ENCODE results near the gene RRAD.
A peak's percentile ranks its signal among the peaks of the same experiment; 100 is the strongest.
"Not testable (repeated sequence)": the region's sequence is repeated elsewhere in the genome, so short reads cannot be mapped to it uniquely, and the experiment has no call there.

The RRAD gene

GRCh38 chr16:66950971-66951790 lies 25.8 kb upstream of the RRAD start:
- DNase-seq (ENCODE audit: low read depth): no peak

DNA sequence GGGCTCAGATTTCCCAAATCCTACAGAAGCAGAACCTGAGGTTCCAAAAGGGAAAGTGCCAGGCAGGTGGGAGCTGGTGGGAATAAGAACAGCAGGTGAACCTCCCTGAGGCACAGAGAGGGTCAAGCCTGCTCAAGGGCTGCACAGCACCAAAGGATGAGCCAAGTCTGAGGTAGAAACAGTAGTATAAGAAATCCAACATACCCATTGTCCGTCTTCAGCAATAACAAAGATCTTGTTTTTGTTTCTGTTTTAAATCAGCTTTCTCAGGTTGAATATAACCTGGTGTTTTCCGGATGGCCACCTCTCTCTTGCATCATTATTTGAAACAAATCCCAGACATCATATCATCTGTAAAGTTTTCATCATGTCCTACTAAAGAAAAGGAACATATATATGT lies 25.1 kb upstream of the RRAD start:
- DNase-seq (ENCODE audit: low read depth): no peak

DNA sequence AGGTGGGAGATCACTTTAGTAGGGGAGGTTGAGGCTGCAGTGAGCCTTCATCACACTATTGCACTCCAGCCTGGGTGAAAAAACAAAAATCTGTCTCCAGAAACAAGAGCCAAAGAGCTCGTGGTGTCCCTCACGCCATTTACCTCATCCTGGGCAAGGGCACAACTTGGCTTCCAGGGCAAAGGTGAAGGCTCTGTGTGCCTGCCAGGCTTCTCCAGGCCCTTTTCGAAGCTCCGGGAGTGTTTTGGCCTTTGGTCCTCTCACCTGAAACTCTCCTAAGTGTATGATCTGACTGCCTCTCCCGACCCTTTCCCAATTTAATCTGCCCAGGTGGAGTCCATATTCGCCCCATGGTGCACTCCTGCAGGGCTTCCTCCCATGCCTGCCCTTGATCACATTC lies 24.1 kb upstream of the RRAD start:
- DNase-seq (ENCODE audit: low read depth): no peak

DNA sequence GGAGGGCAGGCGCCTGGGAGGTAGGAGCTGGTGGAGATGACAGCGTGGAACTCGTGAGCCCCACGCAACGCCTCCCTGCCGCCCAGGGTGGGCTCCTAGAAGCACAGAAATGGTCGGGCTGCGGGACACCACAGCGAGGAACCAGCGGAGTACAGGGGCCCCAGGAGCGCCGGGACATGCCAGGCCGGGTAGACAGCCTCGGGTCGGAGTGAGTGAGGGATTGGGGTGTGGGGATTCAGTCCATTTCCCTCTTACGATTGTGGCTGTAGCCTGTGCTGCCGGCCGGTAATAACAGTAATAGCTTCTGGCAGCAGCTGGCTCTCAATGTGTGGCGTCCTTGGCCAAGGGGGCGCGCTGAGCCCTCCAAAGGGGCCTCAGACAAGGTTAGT lies 23.5 kb upstream of the RRAD start:
- DNase-seq (ENCODE audit: low read depth): no peak

- no peak for DNase-seq (ENCODE audit: low read depth)
Observed at GRCh38 chr16:66948134-66948836, 22.9 kb upstream of the RRAD start.

GRCh38 chr16:66947302-66948065 lies 22.1 kb upstream of the RRAD start:
- DNase-seq (ENCODE audit: low read depth): peak; percentile 78

GRCh38 chr16:66946974-66947301 lies 21.6 kb upstream of the RRAD start:
- no peak for DNase-seq (ENCODE audit: low read depth)

DNA sequence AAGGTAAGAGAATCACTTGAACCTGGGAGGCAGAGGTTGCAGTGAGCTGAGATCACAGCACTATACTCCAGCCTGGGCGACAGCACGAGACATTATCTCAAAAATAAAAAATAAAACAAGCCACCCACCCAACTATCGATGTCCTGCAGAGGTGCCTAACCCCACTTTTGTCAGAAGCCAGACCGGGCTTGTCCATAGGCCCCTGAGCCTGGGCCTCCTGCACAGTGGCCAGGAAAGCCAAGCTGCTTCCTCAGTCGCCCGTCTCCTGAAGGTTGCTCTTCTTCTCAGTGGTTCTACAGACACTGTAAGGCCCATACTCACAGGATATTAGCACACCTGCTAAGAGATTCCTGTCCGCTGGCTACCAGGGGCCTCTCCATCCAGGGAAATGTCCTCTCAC lies 21.2 kb upstream of the RRAD start:
- no peak for DNase-seq (ENCODE audit: low read depth)

DNA sequence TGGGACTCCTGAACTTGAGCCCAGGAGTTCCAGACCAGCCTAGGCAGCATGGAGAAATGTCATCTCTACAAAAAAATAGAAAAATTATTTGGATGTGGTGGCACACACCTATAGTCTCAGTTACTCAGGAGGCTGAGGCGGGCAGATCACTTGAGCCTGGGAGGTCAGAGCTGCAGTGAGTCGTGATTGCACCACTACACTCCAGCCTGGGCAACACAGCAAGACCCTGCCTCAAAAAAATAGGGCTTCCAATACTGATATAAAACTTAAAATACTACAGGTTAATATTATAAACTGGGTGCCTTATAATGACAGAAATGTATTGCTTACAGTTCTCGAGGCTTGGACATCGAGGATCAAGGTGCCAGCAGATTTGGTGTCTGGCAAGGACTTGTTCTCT lies 20.6 kb upstream of the RRAD start:
- DNase-seq (ENCODE audit: low read depth): no peak

GRCh38 chr16:66944971-66945370 lies 19.6 kb upstream of the RRAD start:
- DNase-seq (ENCODE audit: low read depth): not testable (repeated sequence)

DNA sequence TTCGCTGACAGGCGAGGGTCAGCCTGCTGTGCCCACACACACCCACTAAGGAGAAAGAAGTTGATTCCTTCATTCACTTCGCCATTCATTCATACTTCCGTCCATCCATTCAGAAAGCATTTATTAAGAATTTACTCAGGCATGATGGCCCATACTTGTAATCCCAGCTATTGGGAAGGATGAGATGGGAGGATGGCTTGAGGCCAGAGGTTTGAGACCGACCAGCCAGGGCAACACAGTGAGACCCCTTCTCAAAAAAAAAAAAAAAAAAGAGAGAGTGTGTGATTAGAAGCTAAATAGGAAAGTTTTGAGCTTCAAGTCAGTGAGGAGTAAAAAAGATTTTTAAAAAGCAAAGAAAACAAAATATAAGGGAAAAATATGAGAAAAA lies 18.7 kb upstream of the RRAD start:
- no peak for DNase-seq (ENCODE audit: low read depth)

- no peak for DNase-seq (ENCODE audit: low read depth)
Observed at GRCh38 chr16:66943426-66944053, 18.2 kb upstream of the RRAD start.

- DNase-seq (ENCODE audit: low read depth): no peak
Observed at GRCh38 chr16:66942981-66943380, 17.6 kb upstream of the RRAD start.

GRCh38 chr16:66940236-66940635 lies 14.9 kb upstream of the RRAD start:
- DNase-seq (ENCODE audit: low read depth): no peak

GRCh38 chr16:66939366-66939765 lies 14.0 kb upstream of the RRAD start:
- DNase-seq (ENCODE audit: low read depth): no peak

DNA sequence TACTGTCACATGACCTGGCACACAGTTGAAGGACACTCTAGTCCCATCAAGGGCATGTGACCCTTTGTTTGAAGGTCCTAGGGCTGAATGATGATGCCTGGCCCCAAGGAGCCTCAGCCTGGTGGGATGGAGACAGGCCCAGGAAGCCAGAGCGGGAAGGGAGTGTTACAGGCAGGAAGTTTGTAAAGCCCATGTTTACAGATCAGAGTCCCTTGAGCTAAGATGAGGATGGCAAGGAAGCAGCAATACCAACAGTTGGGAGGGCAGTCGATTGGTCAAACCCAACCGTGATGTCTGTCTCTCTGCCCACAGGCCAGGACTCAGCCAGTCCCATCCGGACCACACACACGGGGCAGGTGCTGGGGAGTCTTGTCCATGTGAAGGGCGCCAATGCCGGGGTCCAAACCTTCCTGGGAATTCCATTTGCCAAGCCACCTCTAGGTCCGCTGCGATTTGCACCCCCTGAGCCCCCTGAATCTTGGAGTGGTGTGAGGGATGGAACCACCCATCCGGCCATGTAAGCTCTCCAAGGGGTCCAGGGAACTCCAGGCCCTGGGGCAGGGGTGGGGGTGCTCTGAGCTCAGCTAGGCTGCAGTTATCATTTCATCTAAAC lies 12.5 kb upstream of the RRAD start:
- no peak for DNase-seq (ENCODE audit: low read depth)

GRCh38 chr16:66936889-66937554 lies 11.7 kb upstream of the RRAD start:
- no peak for DNase-seq (ENCODE audit: low read depth)

DNA sequence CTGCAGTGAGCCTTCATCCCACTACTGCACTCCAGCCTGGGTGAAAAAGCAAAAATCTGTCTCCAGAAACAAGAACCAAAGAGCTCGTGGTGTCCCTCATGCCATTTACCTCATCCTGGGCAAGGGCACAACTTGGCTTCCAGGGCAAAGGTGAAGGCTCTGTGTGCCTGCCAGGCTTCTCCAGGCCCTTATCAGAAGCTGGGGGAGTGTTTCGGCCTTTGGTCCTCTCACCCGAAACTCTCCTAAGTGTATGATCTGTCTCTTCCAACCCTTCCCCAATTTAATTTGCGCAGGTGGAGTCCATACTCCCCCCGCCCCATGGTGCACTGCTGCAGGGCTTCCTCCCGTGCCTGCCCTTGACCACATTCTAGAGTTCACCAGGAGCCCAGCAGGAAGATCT lies 11.1 kb upstream of the RRAD start:
- DNase-seq (ENCODE audit: low read depth): no peak

DNA sequence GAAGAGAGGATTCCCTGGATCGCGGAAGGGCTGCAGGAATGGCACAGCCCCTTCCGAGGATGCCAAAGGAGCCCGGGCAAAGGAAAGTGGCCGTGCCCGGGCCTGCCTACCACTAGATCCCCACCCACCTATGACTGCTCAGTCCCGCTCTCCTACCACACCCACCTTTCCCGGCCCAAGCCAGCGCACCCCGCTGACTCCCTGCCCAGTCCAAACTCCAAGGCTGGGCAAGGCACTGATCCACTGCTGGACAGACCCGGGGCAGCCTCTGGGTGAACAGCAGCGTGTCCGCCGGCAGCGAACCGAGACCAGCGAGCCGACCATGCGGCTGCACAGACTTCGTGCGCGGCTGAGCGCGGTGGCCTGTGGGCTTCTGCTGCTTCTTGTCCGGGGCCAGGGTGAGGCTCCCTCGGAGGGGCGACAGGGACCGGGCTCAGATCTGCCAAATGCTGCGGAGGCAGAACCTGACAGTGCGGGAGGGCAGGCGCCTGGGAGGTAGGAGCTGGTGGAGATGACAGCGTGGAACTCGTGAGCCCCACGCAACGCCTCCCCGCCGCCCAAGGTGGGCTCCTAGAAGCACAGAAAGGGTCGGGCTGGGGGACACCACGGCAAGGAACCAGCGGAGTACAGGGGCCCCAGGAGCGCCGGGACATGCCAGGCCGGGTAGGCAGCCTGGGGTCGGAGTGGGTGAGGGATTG lies 10.1 kb upstream of the RRAD start, which contains the start of gene CES2:
Gene CES2 (plus strand): TSS at position 203 of the 698 bp plus-strand sequence. CDS start 120 bp downstream, at position 323.
- DNase-seq (ENCODE audit: low read depth): no peak

GRCh38 chr16:66934839-66935313 lies 9.5 kb upstream of the RRAD start:
- DNase-seq (ENCODE audit: low read depth): not testable (repeated sequence)

Data from activated T-cell treated with anti-CD3 and anti-CD28 coated beads for 24 hours (primary cell).